ENCODE data around the gene FAM171A2.
"Not testable (repeated sequence)": the region's sequence is repeated elsewhere in the genome, so short reads cannot be mapped to it uniquely, and the experiment has no call there.

Gene FAM171A2

DNA sequence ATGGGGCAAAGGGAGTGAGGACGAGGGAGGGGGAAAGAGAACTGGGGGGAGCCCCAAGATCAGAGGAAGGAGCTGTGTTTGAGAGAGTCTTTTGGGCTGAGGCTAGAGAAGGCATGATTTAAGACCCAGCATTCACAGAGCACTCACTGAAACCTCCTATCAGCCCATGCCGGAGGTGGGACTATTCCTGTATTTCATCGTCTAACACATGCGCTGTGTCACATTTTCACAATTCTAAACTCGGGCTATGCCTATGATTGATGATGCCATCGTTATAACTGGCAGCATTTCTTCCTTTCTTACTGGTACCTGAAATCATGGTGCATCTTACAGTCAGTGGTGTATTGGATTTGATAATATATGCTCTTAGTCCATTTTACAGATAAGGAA is 3.5 kb downstream of the FAM171A2 start:
- DNase-seq = no peak

DNA sequence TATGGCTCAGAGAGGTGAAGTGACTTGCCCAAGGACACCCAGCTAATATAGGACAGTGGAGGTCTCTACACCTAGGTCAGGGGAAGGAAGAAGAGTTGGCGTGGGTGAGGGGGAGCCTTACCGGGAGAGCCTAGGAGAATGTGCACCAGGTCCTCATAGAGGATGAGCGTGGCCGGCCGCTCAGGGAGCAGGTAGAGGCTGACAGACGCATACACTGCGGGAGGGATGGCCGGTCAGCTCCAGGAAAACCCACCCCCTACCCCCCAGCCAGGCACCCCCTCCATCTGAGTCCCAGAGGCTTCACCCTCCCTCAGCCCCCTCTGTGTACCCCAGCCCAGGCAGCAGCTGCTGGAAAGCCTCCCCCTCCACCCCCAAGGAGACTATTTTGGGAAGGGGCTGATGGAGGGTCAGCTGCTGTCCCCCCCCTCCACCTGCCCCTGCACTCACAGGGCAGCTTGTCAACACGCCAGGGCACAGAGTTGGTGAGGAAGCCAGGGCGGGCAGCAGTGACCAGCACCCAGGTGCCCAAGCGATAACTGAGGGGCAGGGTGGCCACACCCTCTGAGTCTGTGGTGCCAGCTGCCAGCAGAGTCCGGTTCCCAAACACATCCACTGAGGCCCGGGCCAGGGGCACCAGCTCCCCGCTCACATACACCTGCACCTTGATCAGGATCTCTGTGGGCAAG is 4.1 kb downstream of the FAM171A2 start:
- DNase-seq = no peak

DNA sequence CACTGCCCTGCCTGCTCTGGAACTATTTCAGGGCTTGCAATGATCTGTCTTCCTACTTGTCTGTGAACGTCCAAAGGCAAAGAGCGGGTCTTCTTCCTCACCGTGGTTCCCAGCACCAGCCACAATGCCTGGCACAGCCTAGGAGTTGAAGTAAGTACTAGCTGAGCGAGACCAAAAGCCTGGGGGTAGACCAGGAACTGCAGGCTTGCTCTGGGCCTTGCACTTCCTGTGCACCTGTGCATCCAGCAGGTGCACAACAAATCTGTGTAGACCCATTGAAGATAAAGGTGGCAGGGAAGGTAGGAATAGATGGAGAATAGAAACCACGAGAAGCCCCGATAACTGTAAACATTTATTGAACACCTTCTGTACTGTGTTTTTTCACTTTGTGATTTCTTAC is 4.6 kb downstream of the FAM171A2 start:
- peak; percentile 84 for DNase-seq

DNA sequence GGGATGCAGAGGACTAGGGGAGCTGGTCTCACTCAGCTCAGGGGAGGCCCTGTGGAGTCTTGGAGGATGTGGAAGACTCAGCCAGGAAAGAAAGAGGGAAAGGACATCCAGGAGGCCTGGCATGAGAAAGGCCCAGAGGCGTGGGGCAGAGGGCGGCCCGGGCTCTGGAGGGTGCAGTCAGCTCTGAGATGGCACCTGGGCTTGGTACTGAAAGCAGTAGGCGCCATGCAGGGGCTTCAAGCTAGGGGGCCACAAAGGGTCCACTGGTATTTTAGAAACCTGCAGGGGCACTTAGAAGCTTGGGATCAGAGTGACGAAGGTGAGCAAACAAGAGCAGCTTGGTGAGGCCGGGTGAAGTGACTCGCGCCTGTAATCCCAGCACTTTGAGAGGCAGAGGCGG is 5.6 kb downstream of the FAM171A2 start:
- no peak for DNase-seq

DNA sequence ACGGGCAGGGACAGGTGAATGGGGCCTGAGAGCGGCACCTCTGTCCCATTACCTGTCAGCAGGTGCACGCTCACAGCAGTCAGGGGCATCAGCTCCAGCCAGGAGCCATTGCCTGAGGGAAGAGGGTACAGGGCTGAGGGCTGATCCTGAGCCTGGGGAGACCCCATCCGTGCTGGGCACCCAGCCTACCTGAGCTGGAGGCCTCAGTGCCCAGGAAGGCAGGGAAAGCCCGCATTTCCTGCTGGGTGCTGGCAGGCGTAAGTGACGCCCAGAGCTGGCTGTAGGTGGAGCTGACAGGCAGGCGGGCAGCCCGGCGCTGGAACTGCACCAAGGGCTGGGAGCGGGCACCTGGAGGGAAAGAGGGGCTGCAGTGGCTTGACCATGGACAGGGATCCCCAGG is 7.4 kb downstream of the FAM171A2 start:
- no peak for DNase-seq

DNA sequence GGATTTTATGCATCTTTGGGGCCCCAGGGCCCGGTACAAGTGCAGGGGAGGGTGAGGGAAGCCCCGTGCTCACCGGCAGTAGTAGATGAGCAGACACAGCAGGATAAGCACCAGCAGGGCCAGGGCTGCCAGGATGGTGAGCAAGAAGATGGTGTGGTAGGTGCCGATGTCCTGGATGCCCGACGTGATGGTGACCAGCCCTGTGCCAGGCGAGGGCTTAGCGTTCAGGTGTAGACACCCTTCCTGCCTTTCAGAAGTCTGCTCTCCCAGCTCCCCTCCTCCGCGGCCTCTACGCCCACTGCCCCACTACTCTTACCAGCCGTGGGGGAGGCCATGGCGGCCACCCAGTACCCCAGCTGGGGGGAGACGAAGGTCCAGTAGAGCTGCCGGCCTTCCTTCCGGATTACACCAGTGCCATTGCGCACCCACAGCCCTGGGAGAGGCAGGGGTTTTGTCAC is 8.0 kb downstream of the FAM171A2 start:
- no peak for DNase-seq

- peak; percentile 67 for DNase-seq
These were observed 8.8 kb downstream of the FAM171A2 start for GRCh38 chr17:44354582-44355561.

GRCh38 chr17:44353672-44354331 is 9.9 kb downstream of the FAM171A2 start:
- peak; percentile 44 for DNase-seq

GRCh38 chr17:44352828-44353671 is 10.6 kb downstream of the FAM171A2 start:
- no peak for DNase-seq

- DNase-seq = no peak
These were observed 11.5 kb downstream of the FAM171A2 start for GRCh38 chr17:44351961-44352827.

DNA sequence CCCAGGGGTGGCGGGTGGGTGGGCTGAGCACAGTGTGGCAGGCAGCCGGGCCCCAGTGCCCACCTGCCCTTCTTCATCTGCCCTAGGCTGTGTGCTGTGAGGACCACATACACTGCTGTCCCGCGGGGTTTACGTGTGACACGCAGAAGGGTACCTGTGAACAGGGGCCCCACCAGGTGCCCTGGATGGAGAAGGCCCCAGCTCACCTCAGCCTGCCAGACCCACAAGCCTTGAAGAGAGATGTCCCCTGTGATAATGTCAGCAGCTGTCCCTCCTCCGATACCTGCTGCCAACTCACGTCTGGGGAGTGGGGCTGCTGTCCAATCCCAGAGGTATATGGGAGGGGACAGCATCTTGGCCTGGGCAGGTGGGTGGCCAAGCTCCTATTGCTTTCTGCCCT is 12.2 kb downstream of the FAM171A2 start:
- DNase-seq = no peak

DNA sequence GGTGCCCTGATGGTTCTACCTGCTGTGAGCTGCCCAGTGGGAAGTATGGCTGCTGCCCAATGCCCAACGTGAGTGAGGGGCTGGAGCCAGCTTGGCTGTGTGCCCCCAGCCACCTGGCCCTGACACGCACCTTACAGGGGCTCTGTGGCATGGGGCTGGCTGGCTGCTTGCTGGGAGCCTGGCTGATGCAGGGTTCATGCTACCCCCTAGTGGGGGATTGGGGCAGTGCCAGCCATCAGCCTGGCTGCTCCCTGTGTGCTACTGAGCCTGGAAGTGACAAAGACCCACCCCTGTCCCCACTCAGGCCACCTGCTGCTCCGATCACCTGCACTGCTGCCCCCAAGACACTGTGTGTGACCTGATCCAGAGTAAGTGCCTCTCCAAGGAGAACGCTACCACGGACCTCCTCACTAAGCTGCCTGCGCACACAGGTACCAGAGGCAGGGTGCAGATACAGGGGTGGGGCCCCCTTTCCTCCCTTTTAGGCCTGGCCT is 12.9 kb downstream of the FAM171A2 start:
- peak; percentile 79 for DNase-seq

DNA sequence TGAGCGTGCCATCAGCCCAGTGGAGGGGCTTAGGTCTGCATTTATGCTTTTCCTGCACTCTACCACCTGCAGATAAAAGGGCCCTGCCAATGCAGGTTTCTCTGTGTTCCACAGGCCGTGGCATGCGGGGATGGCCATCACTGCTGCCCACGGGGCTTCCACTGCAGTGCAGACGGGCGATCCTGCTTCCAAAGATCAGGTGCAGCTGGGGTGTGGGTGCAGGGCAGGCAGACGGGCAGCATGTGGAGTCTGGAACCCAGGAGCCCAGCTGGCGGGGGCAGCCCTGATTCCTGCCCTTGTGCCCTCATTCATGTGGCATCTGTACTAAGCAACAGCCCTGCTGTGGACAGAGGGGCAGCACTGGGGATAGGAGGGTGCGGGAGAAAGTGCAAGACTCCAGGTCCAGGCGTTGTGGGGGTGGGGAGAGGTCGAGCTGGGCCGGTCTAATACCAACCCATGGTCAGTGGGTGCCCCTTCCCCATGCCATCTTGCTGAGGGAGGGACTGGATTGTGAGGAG is 14.0 kb downstream of the FAM171A2 start:
- no peak for DNase-seq

- DNase-seq = no peak
These were observed 14.7 kb downstream of the FAM171A2 start for GRCh38 chr17:44348988-44349364.

- DNase-seq = peak; percentile 92
These were observed 15.2 kb downstream of the FAM171A2 start for GRCh38 chr17:44348234-44348987.

DNA sequence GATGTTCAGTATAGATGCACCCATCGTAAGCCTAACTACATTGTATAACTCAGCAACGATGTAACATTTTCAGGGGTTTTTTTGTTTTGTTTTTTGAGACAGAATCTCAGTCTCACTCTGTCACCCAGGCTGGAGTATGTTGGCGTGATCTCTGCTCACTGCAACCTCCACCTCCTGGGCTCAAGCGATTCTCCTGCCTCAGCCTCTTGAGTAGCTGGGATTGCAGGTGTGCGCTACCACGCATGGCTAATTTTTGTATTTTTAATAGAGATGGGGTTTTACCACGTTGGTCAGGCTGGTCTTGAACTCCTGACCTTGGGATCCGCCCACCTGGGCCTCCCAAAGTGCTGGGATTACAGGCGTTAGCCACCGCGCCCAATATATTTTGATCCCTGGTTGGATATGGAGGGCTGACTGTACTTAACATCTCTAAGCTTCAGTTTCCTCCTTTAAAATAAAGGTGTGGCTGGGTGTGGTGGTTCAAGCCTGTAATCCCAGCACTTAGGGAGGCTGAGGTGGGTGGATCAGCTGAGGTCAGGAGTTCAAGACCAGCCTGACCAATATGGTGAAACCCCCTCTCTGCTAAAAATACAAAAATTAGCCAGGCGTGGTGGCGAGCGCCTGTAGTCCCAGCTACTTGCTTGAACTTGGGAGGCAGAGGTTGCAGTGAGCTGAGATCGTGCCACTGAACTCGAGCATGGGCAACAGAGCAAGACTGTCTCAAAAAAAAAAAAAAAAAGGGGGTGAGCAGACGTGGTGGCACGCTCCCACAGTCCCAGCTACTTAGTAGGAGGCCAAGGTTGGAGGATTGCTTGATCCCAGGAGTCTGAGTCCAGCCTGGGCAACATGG is 16.2 kb downstream of the FAM171A2 start:
- not testable (repeated sequence) for DNase-seq

DNA sequence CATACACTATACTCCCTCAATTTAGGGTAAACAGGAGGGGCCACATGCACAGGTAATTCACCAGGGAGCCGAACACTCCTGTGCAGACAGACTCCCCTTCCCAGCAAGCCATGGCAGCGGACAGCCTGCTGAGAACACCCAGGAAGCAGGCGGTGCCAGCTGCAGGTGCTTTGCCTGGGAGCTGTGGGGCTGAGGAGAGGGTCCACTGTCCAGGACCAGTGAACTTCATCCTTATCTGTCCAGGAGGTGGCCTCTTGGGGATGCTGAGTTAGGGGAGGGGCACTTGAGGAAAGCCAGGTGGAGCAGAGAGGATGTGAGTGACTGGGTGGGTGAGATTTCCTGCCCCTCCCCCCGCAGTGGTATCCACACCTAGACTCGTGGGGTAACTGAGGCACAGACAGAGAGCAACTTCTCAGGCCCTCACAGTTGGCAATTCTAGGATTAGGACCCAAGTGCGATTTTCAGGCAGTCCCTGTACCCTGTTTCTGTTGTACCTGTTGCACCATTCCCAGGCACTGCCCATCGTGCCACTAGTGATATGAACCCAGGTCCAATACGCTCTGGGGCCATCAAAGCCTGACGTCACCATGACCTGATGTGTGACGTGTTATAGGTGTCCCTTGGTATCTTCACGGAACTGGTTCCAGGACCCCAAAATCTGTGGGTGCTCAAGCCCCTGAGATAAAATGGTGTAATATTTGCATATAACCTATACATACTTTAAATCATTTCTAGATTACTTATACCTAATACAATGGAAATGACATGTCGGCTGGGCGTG is 17.4 kb downstream of the FAM171A2 start:
- no peak for DNase-seq

- peak; percentile 50 for DNase-seq
These were observed 18.1 kb downstream of the FAM171A2 start for GRCh38 chr17:44345454-44346026.

Data from RPMI8226 (cell line).